ENCODE measurements around the gene PCBP4.

PCBP4 gene

GRCh38 chr3:51980253-51980652, 13.0 kb upstream of the PCBP4 start:
- no peaks in the 10 kb centered on the region for H3K36me3 ChIP-seq (ENCODE audit: low read length)
- H2AFZ ChIP-seq (ENCODE audit: low read depth, low read length, severe bottlenecking): no peak overlapping the region
- H3K9ac ChIP-seq (ENCODE audit: low read length): no peak overlapping the region
- no peak for TF ChIP-seq EZH2phosphoT487 (conservative IDR thresholded peaks at IDR 0.05; ENCODE audit: low read length)
- TF ChIP-seq, protein P1, sequence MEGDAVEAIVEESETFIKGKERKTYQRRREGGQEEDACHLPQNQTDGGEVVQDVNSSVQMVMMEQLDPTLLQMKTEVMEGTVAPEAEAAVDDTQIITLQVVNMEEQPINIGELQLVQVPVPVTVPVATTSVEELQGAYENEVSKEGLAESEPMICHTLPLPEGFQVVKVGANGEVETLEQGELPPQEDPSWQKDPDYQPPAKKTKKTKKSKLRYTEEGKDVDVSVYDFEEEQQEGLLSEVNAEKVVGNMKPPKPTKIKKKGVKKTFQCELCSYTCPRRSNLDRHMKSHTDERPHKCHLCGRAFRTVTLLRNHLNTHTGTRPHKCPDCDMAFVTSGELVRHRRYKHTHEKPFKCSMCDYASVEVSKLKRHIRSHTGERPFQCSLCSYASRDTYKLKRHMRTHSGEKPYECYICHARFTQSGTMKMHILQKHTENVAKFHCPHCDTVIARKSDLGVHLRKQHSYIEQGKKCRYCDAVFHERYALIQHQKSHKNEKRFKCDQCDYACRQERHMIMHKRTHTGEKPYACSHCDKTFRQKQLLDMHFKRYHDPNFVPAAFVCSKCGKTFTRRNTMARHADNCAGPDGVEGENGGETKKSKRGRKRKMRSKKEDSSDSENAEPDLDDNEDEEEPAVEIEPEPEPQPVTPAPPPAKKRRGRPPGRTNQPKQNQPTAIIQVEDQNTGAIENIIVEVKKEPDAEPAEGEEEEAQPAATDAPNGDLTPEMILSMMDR (IDR thresholded peaks at IDR 0.05; ENCODE audit: insufficient read depth, low read length, poor library complexity, severe bottlenecking): no peak
- H3K27ac ChIP-seq (ENCODE audit: low read depth, low read length): no peak overlapping the region
- peaks cover 32% of the 10 kb centered on the region for H3F3A ChIP-seq (ENCODE audit: insufficient read depth)
- H4K20me1 ChIP-seq (ENCODE audit: low read depth, low read length): no peaks in the 10 kb centered on the region
- H3K4me2 ChIP-seq (ENCODE audit: low read depth, low read length, poor library complexity, severe bottlenecking): no peak overlapping the region
- peaks cover 7% of the 10 kb centered on the region; the same call in 1 of the 2 replicates for H3K79me2 ChIP-seq (ENCODE audit: insufficient read depth, low read length)
- H3K9me2 ChIP-seq (replicated peaks; ENCODE audit: insufficient read depth, low read length): no peaks in the 10 kb centered on the region
- H3K9me3 ChIP-seq (ENCODE audit: insufficient read depth, low read length): no peaks in the 10 kb centered on the region
- H3K4me3 ChIP-seq (ENCODE audit: insufficient read depth, low read length, poor library complexity, severe bottlenecking): no peak overlapping the region
- H3K27me3 ChIP-seq (ENCODE audit: low read length): no peaks in the 10 kb centered on the region

DNA sequence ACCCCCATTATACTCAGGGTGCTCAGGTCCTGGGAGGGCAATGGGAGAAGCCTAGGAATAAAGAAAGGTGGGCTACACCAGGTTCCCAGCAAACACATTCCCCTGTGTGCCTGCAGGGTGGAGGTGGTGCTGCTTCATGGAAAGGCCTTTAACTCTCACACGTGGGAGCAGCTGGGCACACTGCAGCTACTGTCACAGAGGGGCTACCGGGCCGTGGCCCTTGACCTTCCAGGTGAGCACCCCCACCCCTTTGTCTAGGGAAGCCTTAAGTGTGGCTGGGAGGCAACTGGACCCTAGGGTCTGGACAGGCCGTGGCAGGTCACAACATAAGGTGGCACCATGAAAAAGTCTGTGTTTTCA, 10.9 kb upstream of the PCBP4 start:
- Histone ChIP-seq H3K79me2 (ENCODE audit: insufficient read depth, low read length) (peaks cover 12% of the 10 kb centered on the region; the same call in 1 of the 2 replicates), H3K9ac (ENCODE audit: low read length) (no peak overlapping the region), H3K4me3 (ENCODE audit: insufficient read depth, low read length, poor library complexity, severe bottlenecking) (no peak overlapping the region), H3K36me3 (ENCODE audit: low read length) (no peaks in the 10 kb centered on the region), H3K9me3 (ENCODE audit: insufficient read depth, low read length) (no peaks in the 10 kb centered on the region), H3K27ac (ENCODE audit: low read depth, low read length) (no peak overlapping the region), H3K27me3 (ENCODE audit: low read length) (no peaks in the 10 kb centered on the region), H3K9me2 (replicated peaks; ENCODE audit: insufficient read depth, low read length) (no peaks in the 10 kb centered on the region), H3K4me2 (ENCODE audit: low read depth, low read length, poor library complexity, severe bottlenecking) (no peak overlapping the region), H3F3A (ENCODE audit: insufficient read depth) (peaks cover 30% of the 10 kb centered on the region), H4K20me1 (ENCODE audit: low read depth, low read length) (no peaks in the 10 kb centered on the region), H2AFZ (ENCODE audit: low read depth, low read length, severe bottlenecking) (no peak overlapping the region)
- TF ChIP-seq, protein P1 (IDR thresholded peaks at IDR 0.05; ENCODE audit: insufficient read depth, low read length, poor library complexity, severe bottlenecking): no peak
- TF ChIP-seq EZH2phosphoT487 (conservative IDR thresholded peaks at IDR 0.05; ENCODE audit: low read length): no peak

DNA sequence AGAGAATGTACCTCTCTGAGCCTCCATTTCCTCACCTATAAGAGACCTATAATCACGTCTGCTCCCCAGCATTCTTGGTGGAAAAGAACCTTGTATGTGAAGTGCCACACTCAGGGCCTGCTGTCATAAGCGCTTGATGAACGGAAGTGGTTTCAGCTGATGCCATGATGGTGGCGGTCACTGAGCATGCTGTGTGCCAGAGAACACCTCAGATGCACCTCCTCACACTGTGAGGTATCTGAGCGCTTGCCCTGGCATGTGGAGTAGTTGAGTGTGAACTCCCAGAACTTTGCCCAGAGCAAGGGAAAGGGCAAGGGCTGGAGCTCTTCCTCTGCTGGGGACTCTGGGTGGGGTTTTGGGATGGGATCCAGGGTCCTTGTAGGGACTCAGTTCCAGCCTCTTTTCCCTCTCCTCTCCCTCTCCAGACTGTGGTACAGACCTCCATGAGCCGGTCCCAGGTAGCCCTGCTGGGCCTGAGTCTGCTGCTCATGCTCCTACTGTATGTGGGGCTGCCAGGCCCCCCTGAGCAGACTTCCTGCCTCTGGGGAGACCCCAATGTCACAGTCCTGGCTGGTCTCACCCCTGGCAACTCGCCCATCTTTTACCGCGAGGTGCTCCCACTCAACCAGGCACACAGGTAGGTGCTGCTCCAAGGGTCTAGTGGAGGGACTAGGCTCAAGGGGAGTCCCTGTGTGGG, 10.3 kb upstream of the PCBP4 start:
- Histone ChIP-seq H3K27ac (ENCODE audit: low read depth, low read length) (no peak overlapping the region), H3K79me2 (ENCODE audit: insufficient read depth, low read length) (peaks cover 12% of the 10 kb centered on the region; the same call in 1 of the 2 replicates), H3K9me2 (replicated peaks; ENCODE audit: insufficient read depth, low read length) (no peaks in the 10 kb centered on the region), H4K20me1 (ENCODE audit: low read depth, low read length) (no peaks in the 10 kb centered on the region), H3F3A (ENCODE audit: insufficient read depth) (peaks cover 26% of the 10 kb centered on the region), H3K9me3 (ENCODE audit: insufficient read depth, low read length) (no peaks in the 10 kb centered on the region), H3K36me3 (ENCODE audit: low read length) (no peaks in the 10 kb centered on the region), H3K27me3 (ENCODE audit: low read length) (no peaks in the 10 kb centered on the region), H2AFZ (ENCODE audit: low read depth, low read length, severe bottlenecking) (no peak overlapping the region), H3K4me3 (ENCODE audit: insufficient read depth, low read length, poor library complexity, severe bottlenecking) (no peak overlapping the region), H3K9ac (ENCODE audit: low read length) (no peak overlapping the region), H3K4me2 (ENCODE audit: low read depth, low read length, poor library complexity, severe bottlenecking) (no peak overlapping the region)
- TF ChIP-seq, protein P1 (IDR thresholded peaks at IDR 0.05; ENCODE audit: insufficient read depth, low read length, poor library complexity, severe bottlenecking): no peak
- TF ChIP-seq EZH2phosphoT487 (conservative IDR thresholded peaks at IDR 0.05; ENCODE audit: low read length): no peak
